Activated CD8-positive, alpha-beta memory T cell treated with anti-CD3 and anti-CD28 coated beads, Interleukin-2, amount 50 U/mL, for 1 hour (primary cell): ENCODE measurements around the gene OCLN.
"Not testable (repeated sequence)": the region's sequence is repeated elsewhere in the genome, so short reads cannot be mapped to it uniquely, and the experiment has no call there.

ENCODE experiments used
- DNase-seq: peaks from one replicate; pipeline ENCODE4 v3.0.0-alpha.2; 2020; ENCODE audit errors: extremely low read depth

OCLN gene

GRCh38 chr5:69492391-69492922 lies at the start of gene OCLN:
Gene OCLN (plus strand): TSS chr5:69492790. CDS start chr5:69504245, 11,455 bp downstream.
- DNase-seq, result no peak

DNA sequence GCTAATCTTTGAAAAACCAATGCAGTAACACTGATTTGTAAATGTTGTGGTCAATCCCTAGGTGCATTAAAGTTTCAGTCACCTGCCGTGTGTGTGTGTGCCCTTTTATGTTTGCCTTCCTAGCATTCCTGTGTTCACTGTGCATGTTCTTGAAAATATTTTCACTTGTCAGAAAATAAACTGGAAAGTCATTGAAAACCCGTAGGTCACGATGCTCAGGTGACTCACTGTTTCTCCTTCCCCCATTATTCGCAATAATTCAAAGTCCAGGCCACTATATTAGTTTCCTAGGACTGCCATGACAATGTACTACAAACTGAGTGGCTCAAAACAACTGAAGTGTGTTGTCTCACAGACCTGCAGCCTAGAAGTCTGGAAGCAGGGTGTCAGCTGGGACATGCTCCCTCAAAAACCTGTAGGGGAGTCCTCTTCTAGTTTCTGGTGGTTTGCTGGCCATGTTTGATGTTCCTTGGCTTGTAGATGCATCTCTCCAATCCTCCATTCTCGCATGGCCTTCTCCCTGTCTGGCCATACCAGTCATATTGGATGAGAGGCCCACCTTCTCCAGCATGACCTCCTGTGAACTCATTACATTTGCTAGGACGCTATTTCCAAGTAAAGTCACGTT lies 48.3 kb upstream of the OCLN start:
- DNase-seq, result no peak

DNA sequence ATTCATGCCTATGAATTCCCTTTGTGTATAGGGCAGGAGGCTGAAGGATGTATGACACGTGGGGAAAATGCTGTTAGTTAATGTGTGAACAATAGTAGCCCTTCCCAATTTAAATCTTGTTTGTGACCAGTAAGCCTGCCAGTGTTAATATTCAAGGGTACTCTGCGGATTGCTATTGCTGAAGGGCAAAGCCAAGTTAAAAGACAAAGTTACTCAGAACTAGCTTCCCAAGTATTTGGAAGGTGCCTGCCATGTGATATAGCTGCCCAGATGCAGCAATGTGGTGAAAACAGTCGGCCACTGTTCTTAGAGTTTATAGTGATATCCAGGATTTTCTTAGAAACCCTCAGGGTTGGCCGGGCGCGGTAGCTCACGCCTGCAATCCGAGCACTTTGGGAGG lies 43.1 kb upstream of the OCLN start:
- DNase-seq, result no peak

- DNase-seq, result no peak
Measured at GRCh38 chr5:69450116-69450515, 42.5 kb upstream of the OCLN start.

DNA sequence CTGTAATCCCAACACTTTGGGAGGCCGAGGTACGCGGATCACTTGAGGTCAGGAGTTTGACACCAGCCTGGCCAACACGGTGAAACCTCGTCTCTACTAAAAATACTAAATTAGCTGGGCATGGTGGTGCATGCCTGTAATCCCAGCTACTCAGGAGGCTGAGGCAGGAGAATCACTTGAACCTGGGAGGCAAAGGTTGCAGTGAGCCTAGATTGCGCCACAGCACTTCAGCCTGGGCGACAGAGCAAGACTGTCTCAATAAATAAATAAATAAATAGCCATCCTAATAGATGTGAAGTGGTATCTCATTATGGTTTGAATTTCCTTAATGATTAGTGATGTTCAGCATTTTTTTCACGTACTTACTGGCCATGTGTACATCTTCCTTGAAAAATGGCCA lies 42.1 kb upstream of the OCLN start:
- not testable (repeated sequence) for DNase-seq

- no peak for DNase-seq
Measured at GRCh38 chr5:69451941-69452647, 40.5 kb upstream of the OCLN start.

GRCh38 chr5:69453487-69453886 lies 39.1 kb upstream of the OCLN start:
- DNase-seq, result not testable (repeated sequence)

- DNase-seq, result no peak
Measured at GRCh38 chr5:69454460-69455249, 37.9 kb upstream of the OCLN start.

- not testable (repeated sequence) for DNase-seq
Measured at GRCh38 chr5:69455428-69455988, 37.1 kb upstream of the OCLN start.

DNA sequence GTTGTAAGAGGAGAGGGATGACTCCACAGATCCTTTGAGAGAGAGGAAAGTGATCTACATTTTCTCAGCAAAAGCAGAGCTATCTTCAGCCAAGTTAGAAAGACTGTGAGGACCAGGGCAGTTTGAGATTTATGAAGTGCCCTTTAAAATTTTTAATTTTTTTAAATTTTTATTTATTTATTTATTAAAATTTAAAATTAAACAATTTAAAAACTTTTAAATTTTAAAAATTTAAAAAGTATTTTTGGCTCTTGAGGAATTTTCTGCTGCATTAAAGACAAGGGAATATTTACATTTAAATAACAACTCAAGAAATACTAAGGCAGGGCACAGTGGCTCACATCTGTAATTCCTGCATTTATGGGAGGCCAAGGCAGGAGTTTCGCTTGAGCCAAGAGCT lies 30.4 kb upstream of the OCLN start:
- DNase-seq, result no peak

GRCh38 chr5:69466375-69466774 lies 26.2 kb upstream of the OCLN start:
- not testable (repeated sequence) for DNase-seq

- no peak for DNase-seq
Measured at GRCh38 chr5:69467442-69468225, 25.0 kb upstream of the OCLN start.

DNA sequence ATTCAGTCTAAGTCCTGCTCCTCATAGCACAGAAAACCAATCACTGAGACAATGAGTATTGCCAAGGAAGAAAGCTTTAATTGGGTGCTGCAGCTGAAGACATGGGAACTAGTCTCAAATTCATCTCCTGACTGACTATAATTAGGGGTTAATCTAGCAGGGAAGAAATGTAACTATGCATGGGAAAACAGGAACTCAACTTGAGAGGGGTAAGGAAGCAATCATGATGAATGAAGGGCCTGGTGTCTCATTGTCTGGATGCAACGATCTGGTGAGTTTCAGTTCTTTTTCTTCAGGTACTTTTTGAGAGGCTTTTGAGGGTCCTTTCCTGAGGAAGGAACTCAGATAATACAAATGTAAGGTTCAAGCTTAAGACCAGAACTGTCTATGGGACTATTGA lies 24.0 kb upstream of the OCLN start:
- DNase-seq, result no peak

GRCh38 chr5:69471516-69471915 lies 21.1 kb upstream of the OCLN start:
- not testable (repeated sequence) for DNase-seq

GRCh38 chr5:69472535-69473143 lies 20.0 kb upstream of the OCLN start:
- not testable (repeated sequence) for DNase-seq

DNA sequence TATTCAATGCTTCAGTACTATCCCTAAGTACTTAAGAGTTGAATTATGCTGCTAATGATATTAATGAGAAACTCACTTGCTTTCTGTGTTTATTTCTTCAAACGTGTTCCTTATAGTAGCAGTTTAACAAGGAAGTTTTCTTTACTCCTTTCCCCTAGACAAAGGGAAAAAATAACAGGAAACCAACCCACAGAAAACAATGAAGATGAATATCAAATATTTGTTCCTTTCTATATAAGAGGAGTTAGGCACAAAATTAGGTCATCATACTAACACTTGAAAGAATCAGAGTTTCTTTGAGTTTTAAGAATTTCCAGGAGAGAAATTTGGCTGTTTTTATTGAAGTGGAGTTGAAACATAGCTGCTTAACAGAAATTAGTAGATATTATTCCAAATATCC lies 15.4 kb upstream of the OCLN start:
- no peak for DNase-seq

DNA sequence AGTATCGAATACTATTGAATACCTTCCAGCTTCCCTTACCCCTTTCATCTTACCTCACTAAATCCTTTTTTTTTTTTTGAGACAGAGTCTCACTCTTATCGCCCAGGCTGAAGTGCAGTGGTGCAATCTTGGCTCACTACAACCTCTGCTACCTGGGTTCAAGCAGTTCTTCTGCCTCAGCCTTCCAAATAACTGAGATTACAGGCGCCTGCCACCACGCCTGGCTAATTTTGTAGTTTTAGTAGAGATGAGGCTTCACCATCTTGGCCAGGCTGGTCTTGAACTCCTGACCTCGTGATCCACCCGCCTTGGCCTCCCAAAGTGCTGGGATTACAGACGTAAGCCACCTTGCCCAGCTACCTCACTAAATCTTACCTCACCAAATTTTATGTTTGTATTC lies 14.3 kb upstream of the OCLN start:
- DNase-seq, result not testable (repeated sequence)

- DNase-seq, result no peak
Measured at GRCh38 chr5:69484891-69485290, 7.7 kb upstream of the OCLN start.

- DNase-seq, result no peak
Measured at GRCh38 chr5:69485471-69485870, 7.1 kb upstream of the OCLN start.

- DNase-seq, result no peak
Measured at GRCh38 chr5:69489246-69489645, 3.3 kb upstream of the OCLN start.

DNA sequence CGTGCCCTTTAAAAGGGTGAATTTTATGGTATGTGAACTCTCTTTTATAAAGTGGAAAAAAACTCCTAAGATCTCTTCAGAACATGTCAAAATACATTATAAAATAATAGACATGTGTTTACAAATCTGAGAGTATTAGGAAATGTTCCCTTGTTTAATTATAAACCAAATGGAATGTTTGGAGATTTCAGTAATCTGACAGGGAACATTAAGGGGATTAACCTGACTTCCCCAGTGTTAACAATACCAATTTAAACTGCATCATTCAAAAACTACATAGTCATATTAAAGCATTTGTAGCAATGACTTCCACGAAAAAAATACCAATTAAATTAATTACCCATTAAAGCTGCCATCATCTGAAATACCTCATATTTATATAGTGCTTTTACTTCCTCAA lies 1.6 kb upstream of the OCLN start:
- DNase-seq, result no peak
